ENCODE measurements around the gene CTNND1.
A peak's percentile ranks its signal among the peaks of the same experiment; 100 is the strongest.

CTNND1 gene

GRCh38 chr11:57764566-57764965, 3.0 kb downstream of the CTNND1 start:
- no peak for ATAC-seq

- no peak for ATAC-seq
Measured at GRCh38 chr11:57764972-57765371, 3.4 kb downstream of the CTNND1 start.

- no peak for ATAC-seq
Measured at GRCh38 chr11:57770793-57771192, 9.2 kb downstream of the CTNND1 start.

GRCh38 chr11:57771365-57771764, 9.8 kb downstream of the CTNND1 start:
- ATAC-seq: no peak

- ATAC-seq: no peak
Measured at GRCh38 chr11:57772562-57772961, 11.0 kb downstream of the CTNND1 start.

DNA sequence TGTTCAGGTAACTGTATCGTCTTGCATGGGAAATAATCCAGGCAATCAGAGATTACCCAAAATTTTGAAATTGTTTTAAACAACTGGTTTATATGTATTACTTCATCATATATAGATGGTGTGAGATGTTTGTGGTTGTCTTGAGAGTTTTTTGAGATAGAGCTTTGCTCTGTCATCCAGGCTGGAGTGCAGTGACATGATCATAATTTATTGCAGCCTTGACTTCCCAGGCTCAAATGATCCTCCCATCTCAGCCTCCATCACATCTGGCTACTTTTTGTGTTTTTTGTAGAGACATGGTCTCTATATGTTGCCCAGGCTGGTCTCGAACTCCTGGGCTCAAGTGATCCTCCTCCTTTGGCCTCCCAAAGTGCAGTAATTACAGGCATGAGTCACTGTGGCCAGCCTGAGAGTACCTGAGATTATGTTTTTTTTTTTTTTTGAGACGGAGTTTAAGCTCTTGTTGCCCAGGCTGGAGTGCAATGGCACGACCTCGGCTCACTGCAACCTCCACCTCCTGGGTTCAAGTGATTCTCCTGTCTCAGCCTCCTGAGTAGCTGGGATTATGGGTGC, 11.5 kb downstream of the CTNND1 start:
- no peak for ATAC-seq

GRCh38 chr11:57775491-57775890, 13.9 kb downstream of the CTNND1 start:
- no peak for ATAC-seq

- ATAC-seq: no peak
Measured at GRCh38 chr11:57776031-57776521, 14.5 kb downstream of the CTNND1 start.

GRCh38 chr11:57776577-57777210, 15.1 kb downstream of the CTNND1 start:
- no peak for ATAC-seq

- no peak for ATAC-seq
Measured at GRCh38 chr11:57777969-57778317, 16.3 kb downstream of the CTNND1 start.

DNA sequence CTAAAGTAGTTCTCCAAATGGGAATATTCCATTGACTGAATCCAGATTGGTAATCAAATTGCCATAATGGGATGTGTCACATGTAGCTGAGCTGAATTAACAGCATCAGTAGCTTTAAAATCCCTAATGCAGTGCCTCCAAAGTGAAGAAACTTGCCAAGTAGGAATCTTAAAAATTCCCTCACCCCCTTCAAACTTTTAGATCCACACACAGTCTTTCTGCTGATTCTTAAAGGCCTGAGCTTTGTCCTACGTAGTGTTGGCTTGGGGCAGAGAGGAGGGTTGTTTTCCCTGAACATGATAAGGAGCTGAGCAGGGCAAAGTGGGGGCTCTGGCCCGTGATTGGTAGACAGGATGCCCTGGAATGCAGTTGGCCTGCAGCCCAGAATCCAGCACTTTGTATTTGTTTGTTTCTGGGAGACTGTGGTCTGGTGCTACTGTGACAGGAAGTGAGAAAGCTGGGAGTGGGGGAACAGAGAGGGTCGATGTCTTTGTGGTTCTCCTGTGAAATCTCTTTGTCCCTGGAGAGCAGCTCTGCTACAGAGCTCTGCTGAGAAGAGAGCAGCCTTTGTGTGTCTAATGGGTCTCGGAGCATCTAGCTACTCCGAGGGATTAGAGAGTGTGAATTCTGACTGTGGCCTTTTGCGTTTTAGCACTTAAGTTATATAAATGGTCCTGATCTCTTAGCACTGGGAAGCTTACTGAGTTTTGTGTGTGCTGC, 16.9 kb downstream of the CTNND1 start:
- no peak for ATAC-seq

- no peak for ATAC-seq
Measured at GRCh38 chr11:57779276-57779675, 17.7 kb downstream of the CTNND1 start.

- no peak for ATAC-seq
Measured at GRCh38 chr11:57781529-57781943, 19.9 kb downstream of the CTNND1 start.

- ATAC-seq: no peak
Measured at GRCh38 chr11:57785072-57785471, 23.5 kb downstream of the CTNND1 start.

GRCh38 chr11:57786436-57786835, 24.8 kb downstream of the CTNND1 start:
- ATAC-seq: no peak

DNA sequence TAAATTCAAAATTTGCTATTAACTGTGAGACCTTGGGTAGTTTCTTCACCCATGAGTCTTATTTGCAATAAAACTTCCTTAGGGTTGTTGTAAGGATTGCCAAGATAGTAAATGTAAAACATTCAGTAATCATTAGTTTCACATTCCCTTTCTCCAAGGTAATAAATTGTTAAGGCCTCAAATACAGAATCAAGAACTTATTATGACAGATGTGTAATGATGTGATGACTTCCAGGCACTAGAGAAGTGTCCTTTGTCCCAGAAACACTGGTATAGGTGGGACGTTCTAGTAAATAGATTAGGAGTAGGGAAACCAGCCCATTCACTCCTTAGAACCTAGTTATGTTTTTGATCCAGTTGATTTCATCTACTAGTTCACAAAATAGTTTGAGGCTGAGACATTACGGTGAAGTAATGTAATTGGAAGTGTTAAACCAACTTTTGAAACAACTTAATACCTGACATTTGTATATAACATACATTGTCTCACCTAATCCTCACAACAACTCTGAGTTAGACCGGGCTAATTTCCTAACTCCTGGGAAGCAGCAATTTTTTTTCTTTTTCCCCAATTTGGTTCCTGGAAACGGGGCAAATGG, 25.5 kb downstream of the CTNND1 start:
- no peak for ATAC-seq

GRCh38 chr11:57787920-57788702, 26.5 kb downstream of the CTNND1 start:
- ATAC-seq: no peak

GRCh38 chr11:57788703-57789088, 27.1 kb downstream of the CTNND1 start:
- no peak for ATAC-seq

GRCh38 chr11:57791321-57792059, 29.9 kb downstream of the CTNND1 start:
- ATAC-seq: no peak

- peak; percentile 97 to 99 for ATAC-seq
Measured at GRCh38 chr11:57792060-57792541, 30.5 kb downstream of the CTNND1 start.

DNA sequence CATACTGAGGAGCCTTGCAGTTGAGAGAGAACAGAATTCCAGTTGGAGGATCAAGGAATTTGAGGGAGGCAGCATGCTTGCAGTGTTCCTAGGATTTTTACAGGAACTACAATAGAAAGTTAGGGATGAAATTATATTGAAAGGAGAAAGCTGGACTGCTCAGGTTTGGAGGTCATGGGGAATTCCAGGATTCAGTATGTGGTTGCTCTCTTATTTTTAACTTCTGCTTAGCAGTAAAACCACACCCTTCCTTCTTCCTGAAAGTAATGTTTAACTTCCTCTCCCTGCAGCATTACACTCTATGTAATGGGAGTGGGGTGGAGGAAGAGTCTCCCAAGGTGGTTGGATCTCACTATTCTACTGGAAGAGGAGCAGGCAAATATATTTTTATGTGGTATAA, 31.3 kb downstream of the CTNND1 start:
- no peak for ATAC-seq

Data from activated CD4-positive, CD25-positive, alpha-beta regulatory T cell treated with anti-CD3 and anti-CD28 coated beads, Interleukin-2, amount 50 U/mL, for 24 hours (primary cell).